GM12878 (cell line): ENCODE data around the gene AVEN. TPM values are rescaled to one million over a fixed set of nuclear protein-coding genes. Genes with fewer than 3 reads are reported as not detected.
A peak's percentile ranks its signal among the peaks of the same experiment; 100 is the strongest.

Experiments
- ATAC-seq: fragments of 200-7000 bp; cut with Tn5 transposase; 3 replicates; pipeline ENCODE4 v1.9.1; 2020; ENCODE audit warnings: mild to moderate bottlenecking, moderate library complexity
- BruUV-seq: library from RNA; stranded (reverse); fragments of 400-500 nt; replicated peaks from 2 replicates; lab custom pipeline; 2021; lab: Mats Ljungman, UMichigan
- CTCF ChIA-PET: fragments of 300-600 bp; sonication (Branson Sonifier 250); formaldehyde crosslinking; extraction: SDS; loops from one replicate; lab custom pipeline; 2021; ENCODE audit warnings: inconsistent platforms; lab: Yijun Ruan, JAX
- POLR2A ChIA-PET: fragments of 350-600 bp; formaldehyde crosslinking; extraction: SDS; loops from one replicate; lab custom pipeline; 2021; ENCODE audit warnings: inconsistent platforms; lab: Charles Lee
- RAD21 ChIA-PET: fragments of 300-600 bp; sonication (Branson Sonifier 250); formaldehyde crosslinking; loops from one replicate; lab custom pipeline; 2023; ENCODE audit warnings: antibody characterized with exemption; ENCODE audit not compliant: unreplicated experiment; lab: Charles Lee
- SMC1A ChIA-PET: fragments of 300-600 bp; sonication (Branson Sonifier 250); formaldehyde crosslinking; loops from one replicate; lab custom pipeline; 2023; ENCODE audit not compliant: unreplicated experiment, uncharacterized antibody; lab: Charles Lee
- DNase-seq: peaks from one replicate; pipeline ENCODE4 v3.0.0-alpha.2; 2011; ENCODE audit warnings: low read depth, low spot score
- FAIRE-seq: peaks from 3 replicates; lab custom pipeline; 2011; peaks lifted over from hg19 to GRCh38; lab: Jason Lieb, UNC
- H2AFZ ChIP-seq: 2 replicates; pipeline ENCODE4 v1.6.0; 2011; ENCODE audit warnings: low read depth, low read length, control low read depth; ENCODE audit not compliant: control insufficient read depth
- H3K27ac ChIP-seq: 2 replicates; pipeline ENCODE4 v1.5.1; 2011; ENCODE audit warnings: control low read depth; ENCODE audit not compliant: control insufficient read depth, insufficient read depth
- H3K27me3 ChIP-seq, 2 experiments: replicated peaks in 1 of 2; 2 replicates each; pipeline versions ENCODE4 v1.6.0 to v1.6.1; 2011; ENCODE audit warnings: low read length in 1 of 2; ENCODE audit not compliant: control insufficient read depth in 2 of 2, insufficient read depth in 2 of 2
- H3K36me3 ChIP-seq, 2 experiments: 2 replicates each; pipeline ENCODE4 v1.5.1; 2011; ENCODE audit warnings: low read length in 1 of 2; ENCODE audit not compliant: control insufficient read depth in 2 of 2, insufficient read depth in 2 of 2
- H3K4me1 ChIP-seq: 2 replicates; pipeline ENCODE4 v1.6.1; 2011; ENCODE audit warnings: mild to moderate bottlenecking, low read length, moderate library complexity, mixed read lengths; ENCODE audit not compliant: control insufficient read depth, insufficient read depth
- H3K4me2 ChIP-seq: 2 replicates; pipeline ENCODE4 v1.6.0; 2011; ENCODE audit warnings: control low read depth; ENCODE audit not compliant: control insufficient read depth, insufficient read depth
- H3K4me3 ChIP-seq: fragments of 200-600 bp; sonication (generic); 2 replicates; pipeline ENCODE4 v1.5.1; 2016
- H3K79me2 ChIP-seq: 2 replicates; pipeline ENCODE4 v1.6.0; 2011; ENCODE audit warnings: low read length; ENCODE audit not compliant: control insufficient read depth, insufficient read depth
- H3K9ac ChIP-seq: 2 replicates; pipeline ENCODE4 v1.8.0; 2011; ENCODE audit warnings: low read length, control low read depth, mixed read lengths; ENCODE audit not compliant: control insufficient read depth, insufficient read depth
- H3K9me3 ChIP-seq: replicated peaks from 3 replicates; pipeline ENCODE4 v1.5.1; 2011; ENCODE audit warnings: mild to moderate bottlenecking, low read length; ENCODE audit not compliant: control insufficient read depth, insufficient read depth
- H4K20me1 ChIP-seq: 2 replicates; pipeline ENCODE4 v1.6.0; 2011; ENCODE audit not compliant: control insufficient read depth, insufficient read depth
- BMI1 ChIP-seq: fragments of 450-650 bp; IDR thresholded peaks from 2 replicates; pipeline ENCODE4 v1.6.1; 2016; ENCODE audit warnings: mild to moderate bottlenecking, moderate library complexity, borderline replicate concordance
- CBFB ChIP-seq: IDR thresholded peaks from 2 replicates; pipeline ENCODE4 v1.6.1; 2016; ENCODE audit warnings: antibody characterized with exemption, low read depth
- CREB1 ChIP-seq: IDR thresholded peaks from 2 replicates; pipeline ENCODE4 v1.6.1; 2012; ENCODE audit warnings: low read depth, mild to moderate bottlenecking, inconsistent platforms
- RELB ChIP-seq: fragments of 450-650 bp; IDR thresholded peaks from 2 replicates; pipeline ENCODE4 v1.6.1; 2017; ENCODE audit warnings: low read depth, mild to moderate bottlenecking, moderate library complexity
- SIX5 ChIP-seq: IDR thresholded peaks from 2 replicates; pipeline ENCODE4 v1.6.1; 2011; ENCODE audit warnings: mild to moderate bottlenecking, low read depth, low read length, moderate library complexity; ENCODE audit not compliant: severe bottlenecking
- SPI1 ChIP-seq: IDR thresholded peaks from 2 replicates; pipeline ENCODE4 v1.6.1; 2011; ENCODE audit warnings: low read depth, mild to moderate bottlenecking, low read length, moderate library complexity, borderline replicate concordance; ENCODE audit not compliant: insufficient read depth
- WGBS: methylation state at CpG from one replicate; pipeline ENCODE4 v1.1.6; 2016; ENCODE audit warnings: low lambda C conversion rate; ENCODE audit not compliant: insufficient replicate concordance, insufficient coverage; ENCODE audit errors: missing lambda C conversion rate; 5-methylcytosine and 5-hydroxymethylcytosine counted together
- in situ Hi-C: fragments of 300-500 bp; cut with MboI; formaldehyde crosslinking; loops from 9 replicates; pipeline ENCODE4 v1.14.3; 2018; ENCODE audit warnings: mixed read lengths
- intact Hi-C: fragments of 100-400 bp; cut with micrococcal nuclease; formaldehyde crosslinking; loops from one replicate; pipeline ENCODE4 v1.14.2; 2022; ENCODE audit not compliant: unreplicated experiment
- polyA plus RNA-seq, 11 experiments: library from polyadenylated mRNA; depleted of rRNA in 4 of 11; unstranded in 6 of 11; stranded (reverse) in 5 of 11; fragments of >200 nt; fragmentation: Nextera tagmentation in 4 of 11; fragmentation: Illumina TruSeq in 1 of 11; extraction: Ambion mirVana in 4 of 11; extraction: Trizol in 1 of 11; gene quantifications; 1 replicate in 1 of 11; 2 replicates in 10 of 11; pipeline versions ENCODE4 v1.2.1 to v1.2.3, GENCODE V29; 2011 to 2016; ENCODE audit warnings: inconsistent platforms in 2 of 11, missing spikeins in 2 of 11, low read depth in 1 of 11
- total RNA-seq, 4 experiments: library from RNA; depleted of rRNA in 3 of 4; stranded (reverse); fragments of >200 nt in 3 of 4; fragmentation: Illumina TruSeq in 1 of 4; extraction: Trizol in 1 of 4; gene quantifications; 2 replicates each; pipeline versions ENCODE4 v1.2.1 to v1.2.3, GENCODE V29; 2013 to 2021

Gene AVEN
- total and polyA plus RNA-seq, 10 of the 15 experiments (the other 5 are each of a cell fraction or from before 2014, with no cell fraction given), result 1.4 to 15.1 (median 10.5) TPM

GRCh38 chr15:33959844-33960548 is 79.0 kb downstream of the AVEN start:
- Histone ChIP-seq H3K4me3 (no peak overlapping the region), H3K9me3 (no peaks in the 10 kb centered on the region), H3K36me3 (no peaks in the 10 kb centered on the region), H2AFZ (no peak overlapping the region), H4K20me1 (no peaks in the 10 kb centered on the region), H3K4me1 (no peaks in the 10 kb centered on the region), H3K4me2 (no peak overlapping the region)
- ChIA-PET RAD21 (no interaction called here), CTCF (interaction anchor here (1.1 to 1.3 kb wide), 2 partner anchors 224 to 225 kb away, joined by 3 to 4 read pairs; no protein-coding TSS in a partner anchor)
- in situ Hi-C loops (loop anchor here (5.0 kb wide), 1 partner anchor 223 kb away; no protein-coding TSS in a partner anchor), intact Hi-C loops (no loop called here)
- ATAC-seq (no peak), FAIRE-seq (no peak), DNase-seq (no peak)
- no TSS peak for BruUV-seq
- TF ChIP-seq CBFB (no peak), SPI1 (peak; percentile 45; the same call in 1 of the 2 replicates), CREB1 (no peak), RELB (no peak), SIX5 (no peak), BMI1 (peak; percentile 59; the same call in 1 of the 2 replicates)
- TF ChIP-seq, all 136 proteins: peak for 2
- Histone ChIP-seq H3K9ac (no peak overlapping the region), H3K27ac (no peak overlapping the region), H3K79me2 (no peaks in the 10 kb centered on the region), H3K27me3 (no peaks in the 10 kb centered on the region)
- ChIA-PET SMC1A (interaction anchor here (1.3 kb wide), 1 partner anchor 224 kb away, joined by 5 read pairs; no protein-coding TSS in a partner anchor), POLR2A (no interaction called here)
- 50% methylated on average over 7 of the region's 7 CpGs for WGBS
